Activated CD4-positive, alpha-beta T cell treated with anti-CD3 and anti-CD28 coated beads, Interleukin-2, Interleukin-4, amounts not matched to agents 100 ng/mL and 50 ng/mL, durations not matched to agents 16 hours and 8 hours (primary cell): ENCODE measurements around the gene UBL4B.
A peak's percentile ranks its signal among the peaks of the same experiment; 100 is the strongest.

ENCODE experiments used
- DNase-seq: peaks from one replicate; pipeline ENCODE4 v3.0.0-alpha.2; 2020; ENCODE audit warnings: low spot score

UBL4B gene

DNA sequence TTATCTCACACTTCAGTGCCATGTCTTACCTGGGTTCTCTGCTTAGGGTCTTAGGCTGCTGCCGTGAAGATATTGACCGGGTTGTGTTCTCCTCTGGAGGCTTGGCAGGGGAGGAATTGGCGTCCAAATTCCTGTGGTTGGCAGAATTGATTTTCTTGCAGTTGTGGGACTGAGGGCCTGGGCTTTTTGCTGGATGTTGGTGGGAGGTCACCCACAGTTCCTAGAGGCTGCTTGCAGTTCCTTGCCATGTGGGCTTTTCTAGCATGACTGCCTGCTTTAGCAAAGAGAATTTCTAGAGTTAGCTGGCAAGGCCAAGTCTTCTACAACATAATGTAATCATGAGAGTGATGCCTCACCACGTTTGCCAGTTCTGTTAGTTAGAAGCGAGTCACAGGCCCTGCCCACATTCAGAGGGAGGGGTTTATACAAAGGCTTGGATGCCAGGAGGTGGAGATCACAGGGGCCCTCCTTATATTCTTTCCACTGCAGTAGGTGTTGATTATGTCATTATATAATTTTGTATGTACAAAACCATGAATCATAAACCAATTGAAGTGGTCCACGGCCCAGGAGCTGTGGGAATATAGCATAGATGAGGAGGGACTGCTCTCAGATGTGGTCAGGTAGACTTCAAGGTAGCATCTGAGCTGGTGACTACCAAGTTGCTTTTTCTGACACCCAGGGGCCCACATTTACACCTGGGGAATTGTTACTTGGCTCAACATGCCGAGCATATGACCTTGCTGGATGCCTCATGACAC is 6.6 kb downstream of the UBL4B start:
- no peak for DNase-seq

DNA sequence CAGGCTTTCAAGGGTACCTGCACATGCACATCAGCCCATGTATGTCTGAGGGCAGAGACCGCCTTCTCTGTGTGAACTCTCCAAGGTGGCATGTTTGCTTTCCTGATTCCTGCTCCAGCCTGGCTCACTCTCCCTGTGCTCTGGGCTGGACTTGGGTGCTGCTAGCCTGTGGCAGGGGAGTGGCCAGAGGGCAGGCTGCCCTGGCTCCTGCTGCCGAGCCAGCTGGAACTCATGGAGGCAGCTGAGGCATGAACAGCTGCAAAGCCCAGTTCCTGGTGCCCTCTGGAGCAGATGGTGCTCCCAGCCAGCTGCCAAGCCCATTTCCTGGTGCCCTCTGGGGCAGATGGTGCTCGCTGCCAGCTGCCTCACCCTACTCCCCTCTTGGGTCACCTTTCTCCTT is 7.6 kb downstream of the UBL4B start:
- no peak for DNase-seq

DNA sequence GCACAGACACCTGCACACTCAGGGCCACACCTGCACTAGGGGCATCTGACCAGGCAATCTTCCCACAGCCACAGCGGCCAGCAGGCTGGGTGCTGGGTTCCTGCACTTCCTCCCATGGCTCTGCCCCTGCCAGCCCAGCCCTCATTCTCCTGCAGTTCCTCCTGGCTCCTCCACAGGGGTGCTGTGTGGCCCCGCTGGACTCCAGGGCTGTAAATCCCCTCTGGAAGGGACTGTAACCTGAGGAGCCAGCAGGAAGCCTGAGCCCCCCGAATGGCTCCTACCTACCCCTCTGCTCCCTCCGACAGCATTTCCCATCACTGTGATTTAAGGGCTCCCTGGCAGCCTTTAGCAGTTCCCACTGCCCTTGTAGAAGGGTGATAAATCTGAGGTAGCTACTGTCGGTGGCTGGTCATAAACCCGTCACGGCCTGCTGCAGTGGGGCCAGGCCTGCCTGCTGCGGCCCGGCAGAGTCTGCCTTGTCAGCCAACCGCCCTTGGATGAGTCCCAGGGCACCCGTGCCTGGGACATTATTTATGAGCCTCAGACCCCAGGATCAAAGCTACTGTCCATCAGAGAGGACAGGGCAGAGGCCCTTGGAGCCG is 8.8 kb downstream of the UBL4B start:
- no peak for DNase-seq

- no peak for DNase-seq
Observed at GRCh38 chr1:110123224-110123623, 11.0 kb downstream of the UBL4B start.

DNA sequence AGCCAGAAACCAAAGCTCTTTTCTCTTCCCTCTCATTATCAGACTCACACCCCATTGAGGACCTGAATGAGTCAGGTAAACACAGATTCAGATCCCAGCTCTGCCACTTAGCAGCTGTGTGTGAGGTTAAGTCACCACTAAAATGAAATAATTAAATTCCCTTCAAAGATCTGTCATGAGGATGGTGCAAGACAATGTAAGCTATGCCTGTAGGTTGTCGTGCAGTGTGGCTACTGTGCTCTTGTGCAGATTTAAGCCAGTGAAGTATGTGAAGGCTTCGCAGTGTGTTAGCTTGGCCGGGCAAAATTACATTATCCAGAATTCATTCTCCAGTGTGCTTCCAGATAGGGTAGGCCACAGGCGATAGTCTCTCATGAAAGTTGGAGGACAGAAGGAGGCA is 13.6 kb downstream of the UBL4B start:
- no peak for DNase-seq

GRCh38 chr1:110130113-110130591 is 17.9 kb downstream of the UBL4B start:
- no peak for DNase-seq

DNA sequence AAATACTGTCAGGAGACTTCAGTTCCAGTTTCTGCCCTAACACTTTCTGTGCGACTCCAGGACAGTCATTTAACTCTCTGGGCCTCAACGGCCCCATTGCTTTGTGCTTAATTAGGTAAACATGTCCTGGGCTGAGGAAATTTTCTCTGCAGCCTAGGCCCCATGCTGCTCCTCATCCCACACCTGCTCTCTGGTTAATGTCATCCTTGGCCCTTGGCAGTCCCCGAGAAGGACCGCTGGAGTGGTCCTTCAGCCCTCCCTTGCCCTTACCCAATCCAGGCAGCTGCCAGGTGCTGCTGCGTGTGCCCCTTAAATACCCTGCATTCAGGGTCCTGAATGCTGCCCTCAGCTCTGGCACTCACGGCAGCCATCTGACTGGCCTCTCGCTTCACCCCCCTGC is 18.7 kb downstream of the UBL4B start:
- no peak for DNase-seq

GRCh38 chr1:110132682-110133081 is 20.4 kb downstream of the UBL4B start:
- DNase-seq: no peak

DNA sequence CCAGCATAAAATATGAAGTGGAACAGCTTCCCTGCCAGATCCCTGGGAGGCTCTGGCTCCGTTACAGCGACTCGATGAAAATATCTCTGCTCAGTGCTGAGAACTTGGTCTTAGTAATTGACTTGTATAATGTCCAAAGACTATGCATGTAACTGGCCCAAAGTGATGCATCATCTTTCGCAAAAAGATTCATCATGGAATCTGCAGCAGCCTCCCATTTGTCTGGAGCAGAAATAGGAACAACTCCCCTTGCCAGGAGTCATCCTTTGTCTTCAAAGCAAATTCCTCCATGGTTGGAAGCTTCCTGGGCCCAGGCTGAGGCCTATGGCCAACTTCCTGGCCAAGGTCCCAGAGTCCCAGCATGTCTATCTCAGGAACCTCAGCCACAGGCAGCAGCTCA is 21.2 kb downstream of the UBL4B start:
- no peak for DNase-seq

GRCh38 chr1:110134050-110134595 is 21.9 kb downstream of the UBL4B start:
- DNase-seq: no peak

- DNase-seq: no peak
Observed at GRCh38 chr1:110135246-110135645, 23.0 kb downstream of the UBL4B start.

DNA sequence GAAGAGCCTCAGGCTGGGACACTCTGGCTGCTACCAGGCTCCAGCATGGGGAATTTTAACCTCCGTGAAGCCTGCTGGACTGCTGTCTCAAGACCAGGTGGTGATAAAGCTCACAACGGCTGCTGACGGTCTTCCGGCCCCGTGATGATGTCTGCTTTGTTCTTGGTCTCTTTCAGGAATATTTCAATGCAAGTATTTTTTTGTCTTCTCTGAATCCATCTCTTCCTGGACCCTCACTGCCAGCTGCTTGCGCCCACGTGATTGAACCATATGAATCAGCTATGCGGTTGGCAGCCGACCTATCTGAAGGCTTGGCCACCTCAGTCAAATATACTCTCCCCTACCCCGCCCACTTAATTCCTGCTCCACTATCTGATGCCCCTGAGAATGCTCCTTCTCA is 23.4 kb downstream of the UBL4B start:
- DNase-seq: no peak

- peak; percentile 11 for DNase-seq
Observed at GRCh38 chr1:110136911-110137310, 24.7 kb downstream of the UBL4B start.

DNA sequence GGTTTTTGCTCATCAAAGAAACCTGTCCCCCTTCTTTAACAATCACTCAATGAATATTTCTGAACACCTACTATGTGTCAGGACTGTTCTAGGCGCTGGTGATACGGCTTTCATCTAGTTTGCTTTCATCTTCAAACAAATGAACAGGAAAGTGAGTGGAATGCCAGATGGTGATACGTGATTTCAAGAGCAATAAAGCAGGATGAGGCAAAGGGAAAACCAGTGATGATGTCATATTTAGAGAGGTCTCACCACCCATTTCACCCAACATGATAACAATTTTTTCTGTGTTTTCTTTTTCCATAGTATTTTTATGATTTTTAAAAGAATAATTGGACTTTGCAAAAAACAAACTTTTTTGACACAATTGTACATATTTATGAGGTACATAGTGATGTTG is 26.7 kb downstream of the UBL4B start:
- DNase-seq: no peak

- peak; percentile 2 for DNase-seq
Observed at GRCh38 chr1:110144366-110144765, 32.1 kb downstream of the UBL4B start.

DNA sequence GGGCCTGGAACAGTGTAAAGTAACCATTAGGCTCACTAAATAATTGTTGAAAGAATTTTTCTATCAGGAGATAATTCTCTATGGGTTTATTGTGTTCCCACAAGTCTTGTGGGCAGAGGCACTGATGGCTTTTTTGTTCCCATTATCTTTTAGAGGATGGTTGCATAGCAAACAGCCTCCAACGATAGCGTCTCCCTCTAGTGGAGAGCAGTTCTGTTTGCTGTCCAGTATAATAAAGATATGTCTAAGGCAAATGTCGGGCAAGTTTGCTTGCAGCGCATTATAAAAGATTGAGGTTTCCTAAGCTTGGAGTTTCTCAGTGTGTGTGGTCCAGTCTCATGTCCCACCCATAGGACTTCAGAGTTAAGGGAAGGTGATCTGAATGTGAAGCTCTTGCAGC is 36.7 kb downstream of the UBL4B start:
- DNase-seq: no peak

DNA sequence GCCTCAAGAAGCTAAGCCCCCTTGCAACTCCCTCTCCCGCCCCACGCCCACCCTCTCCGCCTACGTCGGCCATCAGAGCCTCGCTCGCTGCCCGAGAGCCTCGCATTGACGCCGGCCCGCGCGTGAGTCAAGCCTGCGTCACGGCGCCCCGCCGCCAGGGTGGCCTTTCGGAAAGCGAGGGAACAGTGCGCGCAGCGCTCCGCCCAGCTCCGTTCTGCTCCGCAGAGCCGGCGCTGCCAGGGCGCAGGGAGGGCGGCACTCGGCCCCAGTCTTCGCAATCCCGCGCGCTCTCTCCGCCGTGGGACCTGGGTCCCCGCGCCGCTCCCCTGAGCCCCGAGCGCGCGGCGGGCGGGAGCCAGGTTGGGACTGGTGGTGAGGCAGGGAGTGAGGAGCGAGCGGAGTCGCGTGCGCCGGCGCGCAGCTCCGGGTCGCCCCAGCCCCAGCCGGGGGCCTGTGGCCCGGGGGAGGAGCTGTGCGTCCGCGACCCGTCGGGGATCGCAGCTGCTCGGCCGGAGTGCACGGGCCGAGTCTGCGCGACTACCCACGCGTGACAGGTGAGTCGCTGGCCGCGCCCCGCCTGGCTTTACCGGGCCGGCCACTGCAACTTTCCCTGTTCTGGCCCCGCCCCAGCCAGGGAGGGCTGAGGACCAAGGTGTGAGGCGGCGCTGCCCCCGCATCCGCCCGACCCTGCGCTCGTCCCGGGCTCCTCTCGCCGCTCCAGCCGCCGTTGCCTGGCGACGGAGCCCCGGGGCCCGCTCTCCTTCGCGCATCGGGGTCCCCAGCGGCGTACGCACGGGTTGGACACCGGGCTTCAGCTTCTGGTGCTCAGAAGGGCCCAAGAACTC is 38.3 kb downstream of the UBL4B start, which contains the start of gene SLC6A17:
SLC6A17 (plus strand) TSS at position 165 of the 845 bp plus-strand sequence. CDS start 16,436 bp downstream, outside the sequence.
- DNase-seq: peak; percentile 21

- no peak for DNase-seq
Observed at GRCh38 chr1:110151175-110151669, 39.0 kb downstream of the UBL4B start.

DNA sequence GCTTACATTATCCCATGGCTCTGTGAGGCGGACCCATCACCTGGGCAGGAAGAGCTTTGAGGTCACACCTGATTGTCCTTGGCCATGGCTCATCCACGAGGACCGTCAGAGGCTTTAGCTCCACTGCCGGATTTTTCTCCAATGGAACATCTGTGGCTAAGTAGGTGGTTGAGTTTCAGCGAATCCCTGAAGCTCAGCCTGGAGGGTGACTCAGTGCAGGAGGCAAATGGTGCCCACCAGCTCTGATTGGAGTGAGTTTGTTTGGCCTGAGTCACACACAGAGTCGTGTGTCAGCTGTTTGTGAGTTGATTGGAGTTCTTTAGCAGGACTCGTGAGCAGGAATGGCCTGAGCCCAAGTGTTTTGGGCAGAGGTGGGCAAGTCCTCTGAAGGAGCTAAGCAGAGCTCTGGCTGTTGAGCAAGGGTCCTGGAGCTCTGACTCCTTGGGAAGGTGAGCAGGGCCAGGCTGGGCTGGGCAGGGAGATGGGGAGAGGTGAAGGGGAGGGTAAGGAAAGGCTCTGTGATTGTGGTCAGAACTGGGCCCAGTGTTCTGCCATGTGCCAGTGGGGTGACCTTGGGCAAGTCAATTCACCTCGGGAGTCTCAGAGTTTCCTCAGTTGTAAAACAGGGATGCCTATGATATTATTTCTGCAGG is 40.0 kb downstream of the UBL4B start:
- DNase-seq: no peak

DNA sequence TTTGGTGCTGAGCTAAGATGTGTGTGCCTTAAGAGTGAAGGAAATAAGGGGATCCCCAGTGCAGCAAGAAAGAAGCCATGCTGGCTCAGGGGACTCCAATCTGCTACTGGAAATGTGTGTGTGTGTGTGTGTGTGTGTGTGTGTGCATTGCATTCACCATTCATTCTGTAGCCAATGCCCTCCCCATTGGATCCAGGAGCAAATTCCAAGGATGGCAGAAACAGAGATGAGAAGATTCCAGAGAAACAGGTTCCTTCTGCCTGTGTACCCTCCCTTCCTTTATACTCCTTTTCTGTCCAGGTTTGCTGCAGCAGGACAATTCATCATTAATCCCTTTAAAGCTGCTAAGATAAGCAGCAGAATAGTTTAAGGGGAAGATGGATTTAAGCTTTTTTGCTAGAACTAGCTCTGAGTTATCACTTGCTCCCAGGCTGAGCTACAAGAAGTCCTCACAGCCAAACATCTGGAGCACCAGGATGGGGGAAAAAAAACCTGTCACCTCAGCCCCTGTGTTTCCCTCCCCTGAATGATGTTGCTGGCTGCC is 41.2 kb downstream of the UBL4B start:
- no peak for DNase-seq

DNA sequence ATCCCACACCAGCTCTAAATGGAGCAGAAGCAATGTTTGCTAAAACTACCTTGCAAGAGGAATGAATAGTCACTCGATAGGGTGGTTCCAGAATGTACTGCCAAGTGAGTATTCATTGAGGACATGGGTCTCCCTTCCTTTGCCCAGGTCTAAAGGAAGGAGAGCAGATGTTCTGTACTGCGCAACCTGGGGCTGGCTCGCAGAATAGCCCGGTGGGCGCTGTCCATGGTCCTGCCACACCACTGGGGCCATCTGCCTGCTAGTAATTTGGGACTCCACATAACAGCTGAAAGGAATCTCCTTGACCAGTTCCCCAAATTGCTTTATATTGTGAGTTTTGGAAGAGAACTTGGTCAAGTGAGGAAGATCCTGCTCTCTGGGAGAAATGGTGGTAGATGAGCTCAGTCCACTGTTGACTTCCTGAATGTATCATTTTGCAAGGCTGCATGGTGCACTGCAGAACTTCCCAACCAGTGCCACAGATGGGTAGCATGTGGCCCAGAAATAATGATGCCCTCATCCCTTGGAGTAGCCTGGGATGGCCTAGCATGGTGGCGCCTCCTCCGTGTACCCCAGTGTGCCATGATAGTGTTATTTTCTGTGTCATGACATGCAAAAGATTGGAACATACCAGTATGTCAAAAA is 43.8 kb downstream of the UBL4B start:
- DNase-seq: peak; percentile 32
